PC-3 (cell line): ENCODE results near the gene GABRB3.

Experiments
- EZH2 ChIP-seq: fragments of 300-600 bp; sonication (generic); IDR thresholded peaks from one replicate; pipeline ENCODE4 v1.6.1; 2017; ENCODE audit warnings: antibody characterized with exemption, mild to moderate bottlenecking, low read length; ENCODE audit not compliant: unreplicated experiment
- TF ChIP-seq, protein P1 (sequence below): fragments of 300-600 bp; sonication (generic); conservative IDR thresholded peaks from 2 replicates; pipeline ENCODE4 v1.5.1; 2017; ENCODE audit warnings: antibody characterized with exemption, low read depth, mild to moderate bottlenecking, low read length

DNA sequence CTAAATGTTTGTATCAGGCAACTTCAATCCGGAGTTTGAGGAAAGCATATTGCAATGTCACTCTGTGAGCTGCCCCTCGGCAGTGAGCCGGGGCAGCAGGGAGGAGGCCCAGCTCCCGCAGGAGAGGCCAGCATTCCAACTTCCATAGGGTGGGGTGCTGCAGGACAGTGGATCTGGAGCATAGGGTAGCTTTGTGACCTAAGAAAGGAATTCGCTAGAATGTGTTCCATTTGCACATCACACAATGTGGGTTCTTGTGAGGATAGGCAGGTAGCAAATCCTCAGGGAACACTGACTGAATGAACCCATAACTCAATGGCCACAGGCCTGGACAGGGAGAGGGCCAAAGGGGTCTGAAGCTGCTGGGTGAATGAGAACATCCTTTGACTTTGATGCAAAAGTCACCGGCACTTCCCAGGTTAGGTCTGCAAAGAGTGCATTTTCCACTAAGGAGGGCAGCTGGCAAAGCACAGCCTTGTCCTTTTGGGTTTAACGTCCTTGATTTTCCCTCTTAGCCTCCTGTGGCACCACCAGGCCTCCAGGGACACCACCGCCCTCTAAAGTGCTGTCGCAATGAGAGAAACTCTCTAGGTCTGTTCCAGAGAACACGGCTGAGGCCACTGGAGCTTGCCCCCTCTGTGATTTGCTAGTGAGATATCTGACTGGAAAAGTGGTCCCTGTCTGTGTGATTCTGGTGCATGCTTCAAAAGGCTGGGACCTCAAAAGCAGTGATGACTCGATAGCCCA, 36.2 kb downstream of the GABRB3 start:
- TF ChIP-seq, protein P1, sequence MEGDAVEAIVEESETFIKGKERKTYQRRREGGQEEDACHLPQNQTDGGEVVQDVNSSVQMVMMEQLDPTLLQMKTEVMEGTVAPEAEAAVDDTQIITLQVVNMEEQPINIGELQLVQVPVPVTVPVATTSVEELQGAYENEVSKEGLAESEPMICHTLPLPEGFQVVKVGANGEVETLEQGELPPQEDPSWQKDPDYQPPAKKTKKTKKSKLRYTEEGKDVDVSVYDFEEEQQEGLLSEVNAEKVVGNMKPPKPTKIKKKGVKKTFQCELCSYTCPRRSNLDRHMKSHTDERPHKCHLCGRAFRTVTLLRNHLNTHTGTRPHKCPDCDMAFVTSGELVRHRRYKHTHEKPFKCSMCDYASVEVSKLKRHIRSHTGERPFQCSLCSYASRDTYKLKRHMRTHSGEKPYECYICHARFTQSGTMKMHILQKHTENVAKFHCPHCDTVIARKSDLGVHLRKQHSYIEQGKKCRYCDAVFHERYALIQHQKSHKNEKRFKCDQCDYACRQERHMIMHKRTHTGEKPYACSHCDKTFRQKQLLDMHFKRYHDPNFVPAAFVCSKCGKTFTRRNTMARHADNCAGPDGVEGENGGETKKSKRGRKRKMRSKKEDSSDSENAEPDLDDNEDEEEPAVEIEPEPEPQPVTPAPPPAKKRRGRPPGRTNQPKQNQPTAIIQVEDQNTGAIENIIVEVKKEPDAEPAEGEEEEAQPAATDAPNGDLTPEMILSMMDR, result no peak
- TF ChIP-seq EZH2, result no peak
